Upper lobe of left lung (tissue), 4 donors: ENCODE data around the gene QSOX1.

Experiments used
- EP300 ChIP-seq, 4 donors: sonication (generic); formaldehyde crosslinking; IDR thresholded peaks; one replicate each; pipeline ENCODE4 v1.5.1; 2017; ENCODE audit warnings: antibody characterized with exemption in 4 of 4, control low read depth in 2 of 4
- POLR2AphosphoS5 ChIP-seq, 2 donors: sonication (generic); formaldehyde crosslinking; IDR thresholded peaks; one replicate each; pipeline ENCODE4 v1.5.1; 2017; ENCODE audit warnings: antibody characterized with exemption in 2 of 2
- TF ChIP-seq, protein P1 (sequence below), 6 experiments: fragments of 450-650 bp in 4 of 6; fragments of 200-600 bp in 2 of 6; sonication (generic) in 2 of 6; IDR thresholded peaks; one replicate each; pipeline ENCODE4 v1.5.1; 2016 to 2019; ENCODE audit warnings: antibody characterized with exemption in 6 of 6

DNA sequence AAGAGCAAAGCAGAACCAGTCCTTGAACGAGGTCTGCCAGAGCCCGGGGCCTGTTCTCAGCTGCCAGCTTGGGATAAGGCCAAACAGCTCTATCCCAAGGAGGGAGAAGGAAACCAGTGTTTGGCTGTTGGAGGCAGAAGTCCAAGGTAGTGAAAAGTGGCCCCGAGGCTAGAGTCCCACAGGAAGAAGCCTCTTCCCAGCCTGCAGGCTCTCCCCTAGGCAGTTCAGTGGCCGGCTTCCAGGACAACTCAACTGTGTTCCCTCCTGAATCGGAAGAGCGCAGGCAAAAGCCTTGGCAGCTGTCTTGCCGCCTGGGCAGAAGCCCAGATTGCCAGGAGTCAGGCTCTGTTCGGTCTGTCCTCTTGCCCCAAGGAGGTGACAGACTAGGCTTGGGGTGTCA is 19.3 kb downstream of the QSOX1 start:
- TF ChIP-seq, protein P1, sequence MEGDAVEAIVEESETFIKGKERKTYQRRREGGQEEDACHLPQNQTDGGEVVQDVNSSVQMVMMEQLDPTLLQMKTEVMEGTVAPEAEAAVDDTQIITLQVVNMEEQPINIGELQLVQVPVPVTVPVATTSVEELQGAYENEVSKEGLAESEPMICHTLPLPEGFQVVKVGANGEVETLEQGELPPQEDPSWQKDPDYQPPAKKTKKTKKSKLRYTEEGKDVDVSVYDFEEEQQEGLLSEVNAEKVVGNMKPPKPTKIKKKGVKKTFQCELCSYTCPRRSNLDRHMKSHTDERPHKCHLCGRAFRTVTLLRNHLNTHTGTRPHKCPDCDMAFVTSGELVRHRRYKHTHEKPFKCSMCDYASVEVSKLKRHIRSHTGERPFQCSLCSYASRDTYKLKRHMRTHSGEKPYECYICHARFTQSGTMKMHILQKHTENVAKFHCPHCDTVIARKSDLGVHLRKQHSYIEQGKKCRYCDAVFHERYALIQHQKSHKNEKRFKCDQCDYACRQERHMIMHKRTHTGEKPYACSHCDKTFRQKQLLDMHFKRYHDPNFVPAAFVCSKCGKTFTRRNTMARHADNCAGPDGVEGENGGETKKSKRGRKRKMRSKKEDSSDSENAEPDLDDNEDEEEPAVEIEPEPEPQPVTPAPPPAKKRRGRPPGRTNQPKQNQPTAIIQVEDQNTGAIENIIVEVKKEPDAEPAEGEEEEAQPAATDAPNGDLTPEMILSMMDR (IDR thresholded peaks at IDR 0.05), result no peak
- TF ChIP-seq EP300 (IDR thresholded peaks at IDR 0.05) (no peak), POLR2AphosphoS5 (IDR thresholded peaks at IDR 0.05) (peak in 1 of 2 donors; percentile 31)
